Muscle of back (tissue), 11 donors: ENCODE measurements around the gene NAA16. TPM values are rescaled to one million over a fixed set of nuclear protein-coding genes. Genes with fewer than 3 reads are reported as not detected.
"Not testable (repeated sequence)": the region's sequence is repeated elsewhere in the genome, so short reads cannot be mapped to it uniquely, and the experiment has no call there.

Experiments used
- DNase-seq, 3 donors: peaks; one replicate each; pipeline versions ENCODE4 v3.0.0 to v3.0.0-alpha.2; 2013
- polyA plus RNA-seq, 10 donors: library from polyadenylated mRNA; unstranded; fragments of 120-200 nt; gene quantifications; one replicate each; pipeline ENCODE4 v1.2.1, GENCODE V29; 2013; ENCODE audit not compliant: insufficient read length in 10 of 10

The NAA16 gene
- polyA plus RNA-seq, 10 donors = 9.5 to 29.9 (median 18.8) TPM

DNA sequence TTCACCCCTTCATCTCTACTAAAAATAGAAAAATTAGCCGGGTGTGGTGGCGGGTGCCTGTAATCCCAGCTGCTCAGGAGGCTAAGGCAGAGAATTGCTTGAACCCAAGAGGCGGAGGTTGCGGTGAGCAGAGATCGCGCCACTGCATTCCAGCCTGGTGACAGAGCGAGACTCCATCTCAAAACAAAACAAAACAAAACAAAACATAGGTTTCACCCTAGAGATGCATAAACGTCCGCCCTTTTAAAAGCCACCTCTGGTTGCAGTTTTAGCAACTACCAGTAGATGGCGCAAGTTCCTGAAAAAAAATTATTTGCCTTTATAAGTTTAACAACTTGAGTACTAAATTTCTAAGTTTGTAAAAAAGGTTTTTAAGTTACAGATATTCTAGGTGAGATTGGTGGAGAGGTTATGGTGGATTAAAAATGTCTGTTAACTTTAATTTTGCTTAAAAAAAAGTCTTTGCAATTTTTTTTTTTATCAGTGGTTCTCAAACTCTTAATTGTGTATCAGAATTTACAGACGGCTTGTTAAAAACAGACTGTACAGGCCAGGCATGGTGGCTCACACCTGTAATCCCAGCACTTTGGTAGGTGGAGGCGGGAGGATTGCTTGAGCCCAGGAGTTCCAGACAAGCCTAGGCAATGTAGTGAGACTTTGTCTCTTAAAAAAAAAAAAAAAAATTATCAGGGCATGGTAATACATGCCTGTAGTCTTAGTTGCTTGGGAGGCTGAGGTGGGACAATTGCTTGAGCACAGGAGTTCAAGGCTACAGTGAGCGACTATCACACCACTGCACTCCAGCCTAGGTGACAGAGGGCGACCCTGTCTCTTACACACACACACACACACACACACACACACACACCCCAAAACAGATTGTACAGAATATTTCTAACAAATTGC, 42.1 kb downstream of the NAA16 start:
- DNase-seq = peak; percentile 32 to 59 (median 44)

DNA sequence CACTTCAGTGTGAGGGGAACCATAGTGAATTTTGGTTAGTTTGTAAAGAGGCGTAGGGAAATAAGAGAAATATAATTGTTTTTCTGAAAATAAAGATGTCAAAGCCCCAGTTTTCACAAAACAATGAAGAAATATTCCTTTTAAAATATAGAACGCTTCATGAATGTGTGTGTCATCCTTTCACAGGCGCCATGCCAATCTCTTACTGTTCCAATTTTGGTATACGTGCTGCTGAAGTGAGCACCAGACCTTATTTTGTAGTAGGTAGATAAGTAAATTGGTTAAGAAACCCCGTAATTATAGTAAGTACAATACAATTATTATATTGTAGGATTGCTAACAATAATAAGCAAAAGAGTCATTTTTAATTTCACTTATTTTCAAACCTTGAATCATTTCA, 43.3 kb downstream of the NAA16 start:
- DNase-seq = no peak

DNA sequence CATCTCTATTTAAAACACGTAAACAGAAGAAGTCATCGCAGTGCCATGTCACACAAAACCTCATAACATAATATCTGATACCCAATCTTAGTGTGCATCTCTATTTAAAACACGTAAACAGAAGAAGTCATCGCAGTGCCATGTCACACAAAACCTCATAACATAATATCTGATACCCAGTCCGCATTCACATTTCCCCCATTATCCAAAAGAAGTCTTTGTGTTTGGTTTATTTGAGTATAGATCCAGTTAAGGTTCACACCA, 45.2 kb downstream of the NAA16 start:
- DNase-seq = not testable (repeated sequence)

DNA sequence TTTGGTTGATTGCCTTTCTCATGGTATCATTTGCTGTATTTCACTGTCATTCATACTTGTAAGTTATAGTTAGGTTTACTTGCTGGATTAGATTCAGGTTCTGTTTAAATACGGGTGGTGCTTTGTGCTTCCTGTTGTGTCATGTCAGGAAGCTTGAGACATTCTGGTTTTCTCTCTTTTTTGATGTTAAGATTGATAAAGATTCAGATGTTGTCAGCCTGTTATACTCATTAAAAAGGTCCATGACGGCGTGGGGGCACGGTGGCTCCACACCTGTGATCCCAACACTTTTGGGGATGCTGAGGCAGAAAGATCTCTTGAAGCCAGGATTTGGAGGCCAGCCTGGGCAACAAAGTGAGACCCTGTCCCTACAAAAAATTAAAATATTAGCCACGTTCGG, 45.7 kb downstream of the NAA16 start:
- DNase-seq = no peak

DNA sequence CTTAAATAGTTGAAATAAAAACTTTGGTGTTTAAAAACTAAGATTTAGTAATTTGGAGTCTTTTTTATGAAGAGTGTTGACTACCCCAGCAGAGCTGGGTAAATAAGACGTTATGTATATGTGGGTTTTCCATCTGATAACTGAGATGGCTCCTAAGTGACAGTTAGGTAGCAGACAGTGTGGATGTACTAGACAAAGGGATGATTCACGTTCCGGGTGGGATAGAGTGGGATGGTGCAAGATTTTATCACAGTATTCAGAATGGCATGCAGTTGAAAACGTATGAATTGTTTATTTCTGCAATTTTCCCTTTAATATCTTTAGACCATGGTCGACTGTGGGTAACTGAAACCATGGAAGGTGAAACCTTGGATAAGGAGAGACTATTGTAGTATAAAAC, 50.4 kb downstream of the NAA16 start:
- DNase-seq = no peak

DNA sequence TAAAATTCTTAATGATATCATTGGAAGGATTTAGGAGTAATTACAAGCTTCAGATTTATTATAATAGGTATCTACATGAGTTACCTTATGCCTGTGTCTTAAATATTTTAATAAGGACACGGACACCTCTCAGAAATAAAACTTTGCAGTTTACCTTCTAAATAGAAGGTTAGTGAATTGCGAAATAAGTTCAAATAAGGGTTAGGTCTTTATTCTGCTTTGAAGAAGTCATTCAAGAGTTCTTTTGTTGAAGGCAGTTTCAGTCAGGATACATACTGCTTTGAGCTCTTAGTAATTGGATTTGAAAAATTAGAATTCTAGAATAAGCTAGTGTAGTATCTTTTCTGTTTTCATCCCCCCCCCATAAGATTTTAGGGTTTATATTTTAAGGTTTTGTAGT, 53.0 kb downstream of the NAA16 start:
- no peak for DNase-seq

DNA sequence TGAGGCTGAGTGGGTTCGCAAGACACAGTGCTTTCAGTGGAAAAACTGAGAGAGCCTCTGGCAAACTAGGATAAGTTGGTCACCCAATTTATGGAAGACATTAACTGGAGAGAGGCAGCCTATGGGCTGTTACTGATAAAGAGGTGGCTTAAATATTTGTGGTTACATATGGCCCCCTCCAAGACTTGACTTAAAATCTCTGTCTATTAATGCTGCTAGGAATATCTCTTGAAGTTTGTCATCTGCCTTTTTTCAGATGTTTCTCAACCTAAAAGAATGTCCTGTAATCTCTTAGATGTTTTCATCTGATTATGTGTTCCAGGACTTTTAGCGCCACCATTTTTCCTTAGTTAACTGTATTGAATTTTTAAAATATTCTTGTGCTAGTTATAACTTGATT, 54.6 kb downstream of the NAA16 start:
- peak in 1 of 3 donors; percentile 24 for DNase-seq

DNA sequence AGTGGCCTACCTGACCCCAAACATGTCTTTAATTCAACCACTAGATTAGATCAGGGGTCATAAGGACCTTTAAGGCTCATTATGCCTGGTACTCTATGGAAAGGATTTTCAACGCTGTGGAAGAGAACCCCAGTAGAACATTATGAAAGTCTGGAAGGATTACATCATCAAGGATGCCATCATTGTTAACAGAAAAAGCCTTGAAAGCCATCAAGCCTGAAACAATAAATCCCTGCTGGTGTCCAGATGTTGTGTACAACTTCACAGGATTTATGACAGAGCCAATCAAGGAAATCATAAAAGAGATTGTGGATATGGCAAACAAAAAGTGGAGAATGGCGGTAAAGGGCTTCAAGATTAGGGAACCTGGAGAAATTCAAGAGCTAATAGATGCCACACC, 59.7 kb downstream of the NAA16 start:
- DNase-seq = no peak

DNA sequence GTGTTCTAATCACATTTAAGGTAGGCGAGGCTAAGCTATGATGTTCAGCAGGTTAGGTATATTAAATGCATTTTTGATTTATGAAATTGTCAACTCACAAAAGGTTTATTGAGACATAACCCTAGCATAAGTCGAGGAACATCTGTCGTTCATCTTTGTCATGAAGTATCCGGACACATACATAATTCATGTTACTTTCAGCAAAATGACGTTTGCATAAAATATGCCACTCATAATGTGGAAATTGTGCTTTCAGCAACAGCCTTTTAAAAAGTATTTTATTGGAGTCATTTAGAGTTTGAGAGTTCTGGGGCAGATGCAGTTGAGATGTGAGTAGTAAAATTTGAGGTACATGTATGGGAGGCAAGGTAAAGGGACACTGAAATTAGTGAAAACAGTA, 66.4 kb downstream of the NAA16 start:
- no peak for DNase-seq

- DNase-seq = no peak
Observed at GRCh38 chr13:41382431-41382830, 71.4 kb downstream of the NAA16 start.

DNA sequence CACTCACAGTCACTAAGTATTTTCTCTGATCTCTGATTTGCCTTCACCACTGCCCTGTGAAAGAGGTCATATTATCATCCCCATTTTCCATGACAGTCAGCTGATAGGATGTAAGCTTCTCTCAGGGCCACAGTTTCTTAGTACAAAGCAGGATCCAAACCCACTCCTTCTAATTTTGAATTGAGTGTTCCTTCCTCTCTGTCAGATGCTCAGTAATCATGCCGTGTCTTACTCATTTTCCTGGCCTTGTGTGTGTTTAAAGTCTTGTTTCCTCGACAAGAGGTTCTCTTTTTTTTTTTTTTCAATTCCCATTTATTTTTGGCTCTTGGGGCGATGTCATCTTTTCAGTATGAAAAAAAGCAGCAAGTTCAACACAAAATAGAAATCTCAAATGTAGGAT, 72.3 kb downstream of the NAA16 start:
- DNase-seq = no peak

DNA sequence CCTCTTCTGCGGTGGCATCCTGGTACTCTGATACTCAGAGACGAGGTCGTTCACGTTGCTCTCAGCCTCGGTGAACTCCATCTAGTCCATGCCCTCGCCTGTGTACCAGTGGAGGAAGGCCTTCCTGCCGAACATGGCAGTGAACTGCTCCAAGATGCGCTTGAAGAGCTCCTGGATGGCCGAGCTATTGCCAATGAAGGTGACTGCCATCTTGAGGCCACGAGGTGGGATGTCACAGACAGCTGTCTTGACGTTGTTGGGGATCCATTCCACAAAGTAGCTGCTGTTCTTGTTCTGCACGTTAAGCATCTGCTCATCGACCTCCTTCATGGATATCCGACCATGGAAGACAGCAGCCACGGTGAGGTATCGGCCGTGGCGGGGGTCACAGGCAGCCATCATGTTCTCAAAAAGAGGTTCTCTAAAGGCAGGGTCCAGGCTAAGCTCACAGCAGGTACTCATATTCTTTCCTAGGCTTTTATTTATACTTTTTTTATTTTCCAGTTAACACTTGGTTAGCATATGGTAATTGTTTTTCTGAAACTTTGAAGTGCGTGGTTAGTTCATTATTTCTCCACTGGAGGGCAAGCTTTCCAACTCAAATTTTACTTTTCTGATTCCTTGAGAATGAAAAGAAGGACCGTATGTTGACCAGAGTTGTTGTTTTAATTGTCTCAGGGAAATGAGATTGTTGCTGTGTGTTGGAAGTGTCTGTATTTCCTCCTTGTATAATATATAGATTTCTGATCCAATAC, 73.9 kb downstream of the NAA16 start:
- no peak for DNase-seq

DNA sequence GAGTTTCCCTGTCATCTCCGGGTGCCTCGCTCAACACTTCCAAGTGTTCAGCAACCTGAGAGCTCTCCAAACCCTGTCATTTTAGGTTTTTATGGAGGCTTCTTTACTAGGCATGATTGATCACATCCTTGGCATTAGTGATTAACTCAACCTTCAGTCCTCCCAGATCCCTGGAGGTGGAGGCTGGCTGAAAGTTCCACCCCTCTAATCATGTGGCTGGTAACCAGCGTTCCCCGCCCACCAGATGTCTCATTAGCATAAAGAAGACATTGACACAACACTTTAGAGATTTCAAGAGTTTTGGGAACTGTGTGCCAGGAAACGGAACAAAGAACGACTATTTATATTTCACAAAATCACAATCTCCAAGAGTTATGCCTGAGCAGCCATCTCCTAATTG, 75.1 kb downstream of the NAA16 start:
- DNase-seq = no peak

DNA sequence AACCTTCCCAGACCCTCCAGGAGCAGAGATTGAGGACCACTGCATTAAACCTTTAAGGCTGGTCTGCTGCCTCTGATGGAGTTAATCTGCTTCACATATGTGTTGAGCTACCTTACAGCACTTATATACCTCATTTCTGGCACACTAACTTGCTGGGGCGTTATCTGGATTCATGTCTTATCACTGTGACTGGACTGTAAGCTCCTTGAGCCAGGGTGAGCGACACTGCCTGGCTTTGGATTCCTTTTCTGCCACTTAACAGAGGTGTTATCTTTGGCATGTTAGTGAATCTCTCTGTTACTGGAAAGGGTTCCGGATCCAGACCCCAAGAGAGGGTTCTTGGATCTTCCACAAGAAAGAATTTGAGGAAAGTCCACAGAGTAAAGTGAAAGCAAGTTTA, 76.5 kb downstream of the NAA16 start:
- no peak for DNase-seq

DNA sequence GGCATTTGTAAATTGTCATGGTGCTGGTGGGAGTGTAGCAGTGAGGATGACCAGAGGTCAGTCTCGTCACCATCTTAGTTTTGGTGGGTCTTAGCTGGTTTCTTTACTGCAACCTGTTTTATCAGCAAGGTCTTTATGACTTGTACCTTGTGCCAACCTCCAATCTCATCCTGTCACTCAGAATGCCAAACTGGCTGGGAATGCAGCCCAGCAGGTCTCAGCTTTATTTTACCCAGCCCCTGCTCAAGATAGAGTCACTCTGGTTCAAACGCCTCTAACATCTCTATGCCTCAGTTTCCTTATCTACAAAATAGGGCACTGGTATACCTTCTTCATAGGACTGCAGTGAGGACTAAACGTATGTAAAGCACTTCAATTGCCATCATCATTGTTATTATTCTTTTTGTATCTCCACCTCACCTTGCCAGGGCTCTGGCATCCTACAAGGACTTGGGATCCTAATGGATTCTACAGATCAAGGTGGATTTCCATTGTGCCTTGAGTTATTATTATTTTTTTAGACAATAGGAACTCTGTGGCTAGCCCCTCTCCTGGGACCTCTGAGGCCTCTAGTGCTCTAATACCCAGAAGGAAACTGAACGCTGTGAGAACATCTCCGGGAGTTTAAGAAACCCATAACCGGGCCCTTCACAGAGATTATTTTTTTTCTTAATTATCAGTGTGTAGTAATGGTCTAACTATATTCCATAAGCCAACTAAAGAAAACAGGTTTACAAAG, 77.2 kb downstream of the NAA16 start:
- no peak for DNase-seq

DNA sequence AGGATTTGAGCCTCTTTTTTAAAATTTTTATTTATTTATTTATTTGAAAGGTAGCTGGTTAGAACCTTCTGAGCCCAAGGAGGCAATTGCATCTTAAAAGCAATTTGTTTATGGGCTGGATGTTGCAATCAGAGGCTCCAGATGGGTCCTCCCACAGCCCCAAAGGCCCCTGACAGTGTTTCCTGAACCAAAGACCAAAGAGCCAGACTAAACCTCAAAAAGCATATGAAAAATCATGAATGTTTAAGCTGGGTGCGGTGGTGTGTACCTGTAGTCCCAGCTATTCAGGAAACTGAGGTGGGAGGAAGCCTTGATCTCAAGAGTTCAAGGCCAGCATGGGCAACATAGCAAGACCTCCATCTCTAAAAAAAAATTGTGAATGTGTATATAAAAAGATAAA, 78.5 kb downstream of the NAA16 start:
- DNase-seq = no peak

- DNase-seq = no peak
Observed at GRCh38 chr13:41394166-41394565, 83.1 kb downstream of the NAA16 start.

- DNase-seq = no peak
Observed at GRCh38 chr13:41398494-41399170, 87.6 kb downstream of the NAA16 start.

- DNase-seq = no peak
Observed at GRCh38 chr13:41401366-41401765, 90.3 kb downstream of the NAA16 start.

GRCh38 chr13:41402691-41403511, 91.8 kb downstream of the NAA16 start:
- DNase-seq = no peak

DNA sequence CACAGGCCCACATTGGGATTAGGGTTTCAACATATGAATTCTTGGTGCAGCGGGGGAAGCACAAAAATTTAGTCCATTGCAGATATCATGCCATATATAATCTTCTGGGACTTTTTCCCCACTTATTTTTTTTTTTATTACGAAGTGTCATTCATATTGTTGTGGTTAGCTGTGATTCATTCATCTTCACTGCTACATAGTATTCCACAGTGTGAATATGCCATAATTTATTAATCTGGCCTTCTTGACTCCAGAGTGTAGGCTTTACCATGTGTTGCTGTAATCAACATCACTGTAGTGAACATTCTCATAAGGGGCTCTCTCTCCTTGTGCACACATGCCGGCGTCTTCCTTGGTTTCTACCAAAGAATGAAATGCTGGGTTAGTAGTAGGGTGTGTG, 92.9 kb downstream of the NAA16 start:
- DNase-seq = no peak
